Brain microvascular endothelial cell (primary cell): ENCODE measurements around the gene MLLT10.

Source experiments
- DNase-seq: peaks from one replicate; pipeline ENCODE4 v3.0.0-alpha.2; 2020
- H3K27ac ChIP-seq: fragments of 250-450 bp; sonication (Bioruptor Pico); 2 replicates; pipeline ENCODE4 v1.5.1; 2020; ENCODE audit warnings: mild to moderate bottlenecking, moderate library complexity
- H3K27me3 ChIP-seq: fragments of 250-450 bp; sonication (Bioruptor Pico); replicated peaks from 2 replicates; pipeline ENCODE4 v1.5.1; 2020; ENCODE audit warnings: mild to moderate bottlenecking
- H3K36me3 ChIP-seq: fragments of 250-450 bp; sonication (Bioruptor Pico); replicated peaks from 2 replicates; pipeline ENCODE4 v1.5.1; 2020; ENCODE audit warnings: mild to moderate bottlenecking
- H3K4me3 ChIP-seq: 2 replicates; pipeline ENCODE4 v1.5.1; 2011; ENCODE audit warnings: low read depth, mild to moderate bottlenecking, control low read depth, low read length, moderate library complexity
- in situ Hi-C: cut with HindIII; loops from 2 replicates; pipeline ENCODE4 v1.10.0; 2017; ENCODE audit warnings: low sequenced_read_pairs, low pct_ligation_motif_present
- TF ChIP-seq, protein P1 (sequence below): IDR thresholded peaks from 2 replicates; pipeline ENCODE4 v1.5.1; 2011; ENCODE audit warnings: low read depth, mild to moderate bottlenecking, moderate library complexity, low read length, control low read depth, inconsistent platforms; ENCODE audit errors: missing control alignments

Gene MLLT10

GRCh38 chr10:21533467-21534279 is at the start of gene MLLT10:
Gene MLLT10, plus strand, starts transcription at chr10:21534232. Its CDS starts 413 bp downstream, at chr10:21534645.
- Histone ChIP-seq H3K27me3 (no peaks in the 10 kb centered on the region), H3K36me3 (peaks cover 10% of the 10 kb centered on the region), H3K27ac (peak within 1 kb of the TSS; percentile 85), H3K4me3 (peak within 1 kb of the TSS; percentile 82)
- DNase-seq: peak; percentile 82
- TF ChIP-seq, protein P1, sequence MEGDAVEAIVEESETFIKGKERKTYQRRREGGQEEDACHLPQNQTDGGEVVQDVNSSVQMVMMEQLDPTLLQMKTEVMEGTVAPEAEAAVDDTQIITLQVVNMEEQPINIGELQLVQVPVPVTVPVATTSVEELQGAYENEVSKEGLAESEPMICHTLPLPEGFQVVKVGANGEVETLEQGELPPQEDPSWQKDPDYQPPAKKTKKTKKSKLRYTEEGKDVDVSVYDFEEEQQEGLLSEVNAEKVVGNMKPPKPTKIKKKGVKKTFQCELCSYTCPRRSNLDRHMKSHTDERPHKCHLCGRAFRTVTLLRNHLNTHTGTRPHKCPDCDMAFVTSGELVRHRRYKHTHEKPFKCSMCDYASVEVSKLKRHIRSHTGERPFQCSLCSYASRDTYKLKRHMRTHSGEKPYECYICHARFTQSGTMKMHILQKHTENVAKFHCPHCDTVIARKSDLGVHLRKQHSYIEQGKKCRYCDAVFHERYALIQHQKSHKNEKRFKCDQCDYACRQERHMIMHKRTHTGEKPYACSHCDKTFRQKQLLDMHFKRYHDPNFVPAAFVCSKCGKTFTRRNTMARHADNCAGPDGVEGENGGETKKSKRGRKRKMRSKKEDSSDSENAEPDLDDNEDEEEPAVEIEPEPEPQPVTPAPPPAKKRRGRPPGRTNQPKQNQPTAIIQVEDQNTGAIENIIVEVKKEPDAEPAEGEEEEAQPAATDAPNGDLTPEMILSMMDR: peak; percentile 45
- in situ Hi-C loops: no loop called here

DNA sequence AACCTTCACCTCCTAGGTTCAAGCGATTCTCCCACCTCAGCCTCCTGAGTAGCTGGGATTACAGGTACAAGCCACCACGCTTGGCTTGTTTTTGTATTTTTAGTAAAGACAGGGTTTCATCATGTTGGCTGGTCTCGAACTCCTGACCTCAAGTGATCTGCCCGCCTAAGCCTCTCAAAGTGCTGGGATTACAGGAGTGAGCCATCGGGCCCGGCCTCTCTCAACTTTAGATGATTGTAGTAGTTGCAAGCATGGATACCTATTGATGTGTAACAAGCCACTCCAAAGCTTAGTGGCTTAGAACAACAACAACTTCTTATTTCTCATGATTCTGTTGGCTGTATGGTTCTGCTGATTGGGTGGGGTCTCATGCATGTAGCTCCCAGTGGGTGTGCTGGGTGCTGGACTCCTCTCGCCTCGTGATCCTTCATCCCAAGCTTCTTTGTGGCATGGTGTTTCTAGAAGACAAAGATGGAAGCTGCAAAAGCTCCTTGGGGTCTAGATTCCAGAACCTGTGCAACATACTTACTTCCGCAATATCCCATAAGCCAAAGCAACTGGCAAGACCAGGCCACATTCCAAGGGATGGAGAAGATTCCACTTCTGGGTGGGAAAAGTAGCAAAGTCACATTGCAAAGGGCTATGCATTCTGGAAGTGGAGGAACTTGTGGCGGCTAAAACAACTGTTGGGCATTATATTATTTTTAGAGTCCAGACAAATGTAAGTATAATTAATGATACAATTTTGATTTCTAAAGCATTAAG is 46.4 kb upstream of the MLLT10 start:
- H3K36me3 ChIP-seq: no peaks in the 10 kb centered on the region
- TF ChIP-seq, protein P1: no peak
- no peaks in the 10 kb centered on the region for H3K27me3 ChIP-seq
- in situ Hi-C loops: no loop called here
- no peak for DNase-seq
- no peak overlapping the region for H3K27ac ChIP-seq
- no peak overlapping the region for H3K4me3 ChIP-seq

GRCh38 chr10:21488246-21488956 is 45.6 kb upstream of the MLLT10 start:
- Histone ChIP-seq H3K27me3 (no peaks in the 10 kb centered on the region), H3K27ac (no peak overlapping the region), H3K4me3 (no peak overlapping the region), H3K36me3 (no peaks in the 10 kb centered on the region)
- in situ Hi-C loops: no loop called here
- TF ChIP-seq, protein P1: no peak
- DNase-seq: no peak

- H3K36me3 ChIP-seq: no peaks in the 10 kb centered on the region
- in situ Hi-C loops: no loop called here
- TF ChIP-seq, protein P1: no peak
- H3K27me3 ChIP-seq: no peaks in the 10 kb centered on the region
- DNase-seq: no peak
- H3K4me3 ChIP-seq: no peak overlapping the region
- H3K27ac ChIP-seq: no peak overlapping the region
Observed at GRCh38 chr10:21488957-21489446, 45.0 kb upstream of the MLLT10 start.

DNA sequence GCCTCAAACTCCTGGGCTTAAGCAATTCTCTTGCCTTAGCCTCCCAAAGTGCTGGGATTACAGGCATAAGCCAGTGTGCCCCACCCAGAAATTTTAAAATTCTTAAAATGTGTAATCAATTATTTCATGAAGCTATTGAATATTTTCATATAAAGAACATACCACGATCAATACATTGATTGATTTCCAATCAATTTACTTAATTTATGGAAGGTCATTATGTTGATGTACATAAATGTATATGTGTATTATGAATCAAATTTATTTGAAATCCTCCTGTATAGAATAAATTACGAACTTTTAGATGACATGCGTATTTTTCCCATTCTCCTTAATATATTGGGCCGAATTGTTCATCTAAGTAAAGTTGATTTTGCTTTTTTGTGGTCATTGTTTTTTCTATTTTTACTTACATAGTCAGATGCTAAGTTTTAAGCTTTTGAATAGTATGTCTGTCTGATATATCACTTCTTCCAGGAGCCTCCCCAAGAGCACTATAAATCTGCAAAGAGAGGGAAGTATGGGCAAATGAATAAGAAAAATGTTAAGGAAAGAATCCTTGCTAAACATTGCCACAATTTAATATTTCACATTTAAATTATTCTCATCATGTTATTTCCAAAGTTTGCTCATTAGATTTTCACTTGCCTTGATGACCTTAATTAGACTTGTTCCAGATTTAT is 43.9 kb upstream of the MLLT10 start:
- Histone ChIP-seq H3K36me3 (no peaks in the 10 kb centered on the region), H3K27ac (no peak overlapping the region), H3K27me3 (no peaks in the 10 kb centered on the region), H3K4me3 (no peak overlapping the region)
- DNase-seq: no peak
- TF ChIP-seq, protein P1: no peak
- in situ Hi-C loops: no loop called here
